HepG2 (cell line): Measurements from ENCODE around the gene PTGR2. TPM values are rescaled to one million over a fixed set of nuclear protein-coding genes. Genes with fewer than 3 reads are reported as not detected.
A peak's percentile ranks its signal among the peaks of the same experiment; 100 is the strongest.

ENCODE experiments used
- HDAC1 ChIP-seq: sonication (generic); formaldehyde crosslinking; IDR thresholded peaks from 2 replicates; pipeline ENCODE4 v1.5.1; 2020; ENCODE audit warnings: mild to moderate bottlenecking, missing genetic modification reagents
- KAT8 ChIP-seq: IDR thresholded peaks from 2 replicates; pipeline ENCODE4 v1.6.1; 2016; ENCODE audit warnings: missing genetic modification reagents, missing compliant biosample characterization
- PHF5A ChIP-seq: IDR thresholded peaks from one replicate; pipeline ENCODE4 v1.6.1; 2018; ENCODE audit warnings: low read depth, missing genetic modification reagents; ENCODE audit not compliant: unreplicated experiment
- SAFB2 ChIP-seq: sonication (generic); formaldehyde crosslinking; IDR thresholded peaks from 2 replicates; pipeline ENCODE4 v1.5.1; 2020; ENCODE audit warnings: missing genetic modification reagents, low read depth, mild to moderate bottlenecking, borderline replicate concordance
- SP140L ChIP-seq: sonication (generic); formaldehyde crosslinking; IDR thresholded peaks from 2 replicates; pipeline ENCODE4 v1.4.0; 2020; ENCODE audit warnings: missing genetic modification reagents, borderline replicate concordance
- ZBTB8A ChIP-seq: sonication (generic); formaldehyde crosslinking; IDR thresholded peaks from 2 replicates; pipeline ENCODE4 v1.4.0; 2020; ENCODE audit warnings: mild to moderate bottlenecking, low read depth, missing genetic modification reagents, borderline replicate concordance
- ZNF484 ChIP-seq: sonication (generic); formaldehyde crosslinking; IDR thresholded peaks from 2 replicates; pipeline ENCODE4 v1.5.1; 2020; ENCODE audit warnings: mild to moderate bottlenecking, low read depth, missing genetic modification reagents, borderline replicate concordance
- ZNF616 ChIP-seq: sonication (generic); formaldehyde crosslinking; IDR thresholded peaks from 2 replicates; pipeline ENCODE4 v1.5.0; 2020; ENCODE audit warnings: low read depth, mild to moderate bottlenecking, missing genetic modification reagents
- polyA plus RNA-seq, 8 experiments: library from polyadenylated mRNA; depleted of rRNA in 3 of 8; stranded (reverse) in 7 of 8; unstranded in 1 of 8; fragments of >200 nt; fragmentation: Illumina TruSeq in 4 of 8; extraction: Trizol in 4 of 8; gene quantifications; 2 replicates each; pipeline versions ENCODE4 v1.2.1 to v1.2.3, GENCODE V29; 2011 to 2016; ENCODE audit warnings: low read depth in 4 of 8, missing spikeins in 1 of 8, mixed read lengths in 1 of 8; ENCODE audit not compliant: insufficient read depth in 1 of 8
- total RNA-seq, 5 experiments: library from RNA; depleted of rRNA; stranded (reverse); fragments of >200 nt; fragmentation: Illumina TruSeq; extraction: Trizol; gene quantifications; 2 replicates each; pipeline ENCODE4 v1.2.3, GENCODE V29; 2016; ENCODE audit warnings: low read depth in 1 of 5
- TF ChIP-seq, protein P1 (sequence below): sonication (generic); formaldehyde crosslinking; IDR thresholded peaks from 2 replicates; pipeline ENCODE4 v1.4.0; 2020; ENCODE audit warnings: missing genetic modification reagents
- TF ChIP-seq, protein P2 (sequence below): IDR thresholded peaks from 2 replicates; pipeline ENCODE4 v1.4.0; 2020; ENCODE audit warnings: mild to moderate bottlenecking, missing genetic modification reagents
- TF ChIP-seq, protein P3 (sequence below): sonication (generic); formaldehyde crosslinking; IDR thresholded peaks from 2 replicates; pipeline ENCODE4 v1.4.0; 2020; ENCODE audit warnings: missing genetic modification reagents, low read depth, mild to moderate bottlenecking, borderline replicate concordance
- TF ChIP-seq, protein P4 (sequence below): sonication (generic); formaldehyde crosslinking; IDR thresholded peaks from 2 replicates; pipeline ENCODE4 v1.8.0; 2022; ENCODE audit warnings: missing genetic modification reagents, low read depth, mild to moderate bottlenecking, borderline replicate concordance
- TF ChIP-seq, protein P5 (sequence below): sonication (generic); formaldehyde crosslinking; IDR thresholded peaks from 2 replicates; pipeline ENCODE4 v1.5.1; 2020; ENCODE audit warnings: mild to moderate bottlenecking, missing genetic modification reagents, borderline replicate concordance

The PTGR2 gene
- total and polyA plus RNA-seq, 2 of the 13 experiments (the other 11 are each of a cell fraction or from before 2014, with no cell fraction given) = 3.0 to 4.3 TPM

DNA sequence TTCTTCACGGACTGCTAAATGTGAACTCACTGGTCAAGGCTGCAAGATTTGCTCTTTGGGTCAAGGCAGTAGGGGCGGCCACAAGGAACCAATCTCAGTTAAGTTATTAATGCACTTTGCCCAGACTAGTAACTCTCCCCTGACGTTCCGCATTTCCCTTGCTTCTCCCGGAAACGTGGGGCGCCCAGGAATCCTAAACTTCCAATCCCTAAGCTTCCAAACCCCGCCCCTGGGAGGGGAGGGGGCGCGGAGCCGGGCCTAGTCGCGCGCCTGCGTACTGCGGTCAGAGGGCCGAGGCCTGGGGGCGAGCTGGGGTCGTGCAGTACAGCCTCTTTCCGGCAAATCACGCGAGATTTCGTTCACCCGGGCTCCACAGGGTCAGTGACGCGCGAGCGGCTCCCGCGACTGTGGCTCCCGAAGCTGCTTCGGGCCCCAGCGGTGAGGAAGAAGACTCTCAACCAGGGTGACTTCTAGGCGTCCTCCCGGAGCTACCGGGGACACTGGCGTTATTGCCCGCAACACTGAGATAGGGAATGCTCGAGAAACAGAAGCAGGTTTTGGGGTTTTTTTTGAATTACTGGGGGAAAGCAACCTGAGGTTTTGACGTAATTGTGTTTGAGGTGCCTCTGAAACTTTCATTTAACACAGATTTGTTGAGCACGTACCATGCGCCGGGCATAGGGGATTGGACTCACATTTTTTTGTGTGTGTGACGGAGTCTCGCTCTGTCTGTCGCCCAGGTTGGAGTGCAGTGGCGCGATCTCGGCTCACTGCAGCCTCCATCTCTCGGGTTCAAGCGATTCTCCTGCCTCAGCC, at the start of gene PTGR2 (continued):
- TF ChIP-seq ZBTB8A (CRISPR knock-in tag) (no peak; the same call in 1 of the 2 replicates), ZNF484 (CRISPR knock-in tag) (no peak), SAFB2 (0 out of 2 replicates have a peak, but pooled peaks have one; percentile 60), HDAC1 (CRISPR knock-in tag) (peak; percentile 17; the same call in 1 of the 2 replicates), ZNF616 (CRISPR knock-in tag) (no peak), SP140L (CRISPR knock-in tag) (no peak), PHF5A (CRISPR knock-in tag) (no peak), KAT8 (CRISPR knock-in tag) (peak; percentile 21; the same call in 1 of the 2 replicates)
- TF ChIP-seq, protein P1, sequence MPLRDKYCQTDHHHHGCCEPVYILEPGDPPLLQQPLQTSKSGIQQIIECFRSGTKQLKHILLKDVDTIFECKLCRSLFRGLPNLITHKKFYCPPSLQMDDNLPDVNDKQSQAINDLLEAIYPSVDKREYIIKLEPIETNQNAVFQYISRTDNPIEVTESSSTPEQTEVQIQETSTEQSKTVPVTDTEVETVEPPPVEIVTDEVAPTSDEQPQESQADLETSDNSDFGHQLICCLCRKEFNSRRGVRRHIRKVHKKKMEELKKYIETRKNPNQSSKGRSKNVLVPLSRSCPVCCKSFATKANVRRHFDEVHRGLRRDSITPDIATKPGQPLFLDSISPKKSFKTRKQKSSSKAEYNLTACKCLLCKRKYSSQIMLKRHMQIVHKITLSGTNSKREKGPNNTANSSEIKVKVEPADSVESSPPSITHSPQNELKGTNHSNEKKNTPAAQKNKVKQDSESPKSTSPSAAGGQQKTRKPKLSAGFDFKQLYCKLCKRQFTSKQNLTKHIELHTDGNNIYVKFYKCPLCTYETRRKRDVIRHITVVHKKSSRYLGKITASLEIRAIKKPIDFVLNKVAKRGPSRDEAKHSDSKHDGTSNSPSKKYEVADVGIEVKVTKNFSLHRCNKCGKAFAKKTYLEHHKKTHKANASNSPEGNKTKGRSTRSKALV (CRISPR knock-in tag) = no peak
- TF ChIP-seq, protein P2, sequence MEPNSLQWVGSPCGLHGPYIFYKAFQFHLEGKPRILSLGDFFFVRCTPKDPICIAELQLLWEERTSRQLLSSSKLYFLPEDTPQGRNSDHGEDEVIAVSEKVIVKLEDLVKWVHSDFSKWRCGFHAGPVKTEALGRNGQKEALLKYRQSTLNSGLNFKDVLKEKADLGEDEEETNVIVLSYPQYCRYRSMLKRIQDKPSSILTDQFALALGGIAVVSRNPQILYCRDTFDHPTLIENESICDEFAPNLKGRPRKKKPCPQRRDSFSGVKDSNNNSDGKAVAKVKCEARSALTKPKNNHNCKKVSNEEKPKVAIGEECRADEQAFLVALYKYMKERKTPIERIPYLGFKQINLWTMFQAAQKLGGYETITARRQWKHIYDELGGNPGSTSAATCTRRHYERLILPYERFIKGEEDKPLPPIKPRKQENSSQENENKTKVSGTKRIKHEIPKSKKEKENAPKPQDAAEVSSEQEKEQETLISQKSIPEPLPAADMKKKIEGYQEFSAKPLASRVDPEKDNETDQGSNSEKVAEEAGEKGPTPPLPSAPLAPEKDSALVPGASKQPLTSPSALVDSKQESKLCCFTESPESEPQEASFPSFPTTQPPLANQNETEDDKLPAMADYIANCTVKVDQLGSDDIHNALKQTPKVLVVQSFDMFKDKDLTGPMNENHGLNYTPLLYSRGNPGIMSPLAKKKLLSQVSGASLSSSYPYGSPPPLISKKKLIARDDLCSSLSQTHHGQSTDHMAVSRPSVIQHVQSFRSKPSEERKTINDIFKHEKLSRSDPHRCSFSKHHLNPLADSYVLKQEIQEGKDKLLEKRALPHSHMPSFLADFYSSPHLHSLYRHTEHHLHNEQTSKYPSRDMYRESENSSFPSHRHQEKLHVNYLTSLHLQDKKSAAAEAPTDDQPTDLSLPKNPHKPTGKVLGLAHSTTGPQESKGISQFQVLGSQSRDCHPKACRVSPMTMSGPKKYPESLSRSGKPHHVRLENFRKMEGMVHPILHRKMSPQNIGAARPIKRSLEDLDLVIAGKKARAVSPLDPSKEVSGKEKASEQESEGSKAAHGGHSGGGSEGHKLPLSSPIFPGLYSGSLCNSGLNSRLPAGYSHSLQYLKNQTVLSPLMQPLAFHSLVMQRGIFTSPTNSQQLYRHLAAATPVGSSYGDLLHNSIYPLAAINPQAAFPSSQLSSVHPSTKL (CRISPR knock-in tag) = peak; percentile 49; the same call in 1 of the 2 replicates
- TF ChIP-seq, protein P3, sequence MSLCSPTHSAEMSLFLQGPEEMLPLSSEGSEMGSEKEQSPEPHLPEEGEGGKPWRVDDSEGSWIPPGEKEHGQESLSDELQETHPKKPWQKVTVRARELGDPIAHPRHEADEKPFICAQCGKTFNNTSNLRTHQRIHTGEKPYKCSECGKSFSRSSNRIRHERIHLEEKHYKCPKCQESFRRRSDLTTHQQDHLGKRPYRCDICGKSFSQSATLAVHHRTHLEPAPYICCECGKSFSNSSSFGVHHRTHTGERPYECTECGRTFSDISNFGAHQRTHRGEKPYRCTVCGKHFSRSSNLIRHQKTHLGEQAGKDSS (CRISPR knock-in tag) = 0 out of 2 replicates have a peak, but pooled peaks have one; percentile 4
- TF ChIP-seq, protein P4, sequence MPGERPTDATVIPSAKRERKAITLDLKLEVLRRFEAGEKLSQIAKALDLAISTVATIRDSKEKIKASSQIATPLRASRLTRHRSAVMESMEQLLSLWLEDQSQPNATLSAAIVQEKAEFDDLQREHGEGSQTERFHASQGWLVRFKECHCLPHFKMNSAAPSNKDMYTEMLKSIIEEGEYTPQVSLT (CRISPR knock-in tag) = no peak
- TF ChIP-seq, protein P5, sequence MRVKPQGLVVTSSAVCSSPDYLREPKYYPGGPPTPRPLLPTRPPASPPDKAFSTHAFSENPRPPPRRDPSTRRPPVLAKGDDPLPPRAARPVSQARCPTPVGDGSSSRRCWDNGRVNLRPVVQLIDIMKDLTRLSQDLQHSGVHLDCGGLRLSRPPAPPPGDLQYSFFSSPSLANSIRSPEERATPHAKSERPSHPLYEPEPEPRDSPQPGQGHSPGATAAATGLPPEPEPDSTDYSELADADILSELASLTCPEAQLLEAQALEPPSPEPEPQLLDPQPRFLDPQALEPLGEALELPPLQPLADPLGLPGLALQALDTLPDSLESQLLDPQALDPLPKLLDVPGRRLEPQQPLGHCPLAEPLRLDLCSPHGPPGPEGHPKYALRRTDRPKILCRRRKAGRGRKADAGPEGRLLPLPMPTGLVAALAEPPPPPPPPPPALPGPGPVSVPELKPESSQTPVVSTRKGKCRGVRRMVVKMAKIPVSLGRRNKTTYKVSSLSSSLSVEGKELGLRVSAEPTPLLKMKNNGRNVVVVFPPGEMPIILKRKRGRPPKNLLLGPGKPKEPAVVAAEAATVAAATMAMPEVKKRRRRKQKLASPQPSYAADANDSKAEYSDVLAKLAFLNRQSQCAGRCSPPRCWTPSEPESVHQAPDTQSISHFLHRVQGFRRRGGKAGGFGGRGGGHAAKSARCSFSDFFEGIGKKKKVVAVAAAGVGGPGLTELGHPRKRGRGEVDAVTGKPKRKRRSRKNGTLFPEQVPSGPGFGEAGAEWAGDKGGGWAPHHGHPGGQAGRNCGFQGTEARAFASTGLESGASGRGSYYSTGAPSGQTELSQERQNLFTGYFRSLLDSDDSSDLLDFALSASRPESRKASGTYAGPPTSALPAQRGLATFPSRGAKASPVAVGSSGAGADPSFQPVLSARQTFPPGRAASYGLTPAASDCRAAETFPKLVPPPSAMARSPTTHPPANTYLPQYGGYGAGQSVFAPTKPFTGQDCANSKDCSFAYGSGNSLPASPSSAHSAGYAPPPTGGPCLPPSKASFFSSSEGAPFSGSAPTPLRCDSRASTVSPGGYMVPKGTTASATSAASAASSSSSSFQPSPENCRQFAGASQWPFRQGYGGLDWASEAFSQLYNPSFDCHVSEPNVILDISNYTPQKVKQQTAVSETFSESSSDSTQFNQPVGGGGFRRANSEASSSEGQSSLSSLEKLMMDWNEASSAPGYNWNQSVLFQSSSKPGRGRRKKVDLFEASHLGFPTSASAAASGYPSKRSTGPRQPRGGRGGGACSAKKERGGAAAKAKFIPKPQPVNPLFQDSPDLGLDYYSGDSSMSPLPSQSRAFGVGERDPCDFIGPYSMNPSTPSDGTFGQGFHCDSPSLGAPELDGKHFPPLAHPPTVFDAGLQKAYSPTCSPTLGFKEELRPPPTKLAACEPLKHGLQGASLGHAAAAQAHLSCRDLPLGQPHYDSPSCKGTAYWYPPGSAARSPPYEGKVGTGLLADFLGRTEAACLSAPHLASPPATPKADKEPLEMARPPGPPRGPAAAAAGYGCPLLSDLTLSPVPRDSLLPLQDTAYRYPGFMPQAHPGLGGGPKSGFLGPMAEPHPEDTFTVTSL = no peak
